HCT116 (cell line): ENCODE results near the gene TTLL5. TPM values are rescaled to one million over a fixed set of nuclear protein-coding genes. Genes with fewer than 3 reads are reported as not detected.

Source experiments
- ATAC-seq: fragments of 200-7000 bp; cut with Tn5 transposase; 2 replicates; pipeline ENCODE4 v1.9.1; 2020; ENCODE audit warnings: mild to moderate bottlenecking, moderate library complexity
- BruUV-seq: library from RNA; stranded (reverse); fragments of 400-500 nt; replicated peaks from 2 replicates; lab custom pipeline; 2021; lab: Mats Ljungman, UMichigan
- CTCF ChIA-PET: fragments of 300-600 bp; sonication (Branson Sonifier 250); formaldehyde crosslinking; loops from one replicate; lab custom pipeline; 2021; ENCODE audit warnings: antibody characterized with exemption; lab: Charles Lee
- POLR2A ChIA-PET: fragments of 300-600, 350-600 bp; sonication (Branson Sonifier 250); formaldehyde crosslinking; loops from one replicate; lab custom pipeline; 2021; ENCODE audit warnings: antibody characterized with exemption; lab: Charles Lee
- RAD21 ChIA-PET, 2 experiments: fragments of 300-600 bp; sonication (Branson Sonifier 250); formaldehyde crosslinking; loops; one replicate each; lab custom pipeline; 2023; ENCODE audit warnings: low total read pairs in 2 of 2; ENCODE audit not compliant: uncharacterized antibody in 2 of 2, unreplicated experiment in 2 of 2, low non-redundant PET in 1 of 2; lab: Charles Lee
- DNase-seq: peaks from one replicate; pipeline ENCODE4 v3.0.0-alpha.2; 2010; ENCODE audit warnings: low read depth, low spot score
- H2AFZ ChIP-seq: fragments of 200-600 bp; shearing (Covaris generic), sonication (generic); 2 replicates; pipeline ENCODE4 v1.6.1; 2017; ENCODE audit warnings: low read depth, mixed run types, mixed read lengths, antibody characterized with exemption, low read length; ENCODE audit not compliant: poor library complexity, severe bottlenecking
- H3K27ac ChIP-seq: 2 replicates; pipeline ENCODE4 v1.5.1; 2012; ENCODE audit warnings: low read depth, low read length
- H3K27me3 ChIP-seq: fragments of 200-600 bp; sonication (generic); 2 replicates; pipeline ENCODE4 v1.6.1; 2016; ENCODE audit warnings: mixed run types, low read length, mixed read lengths; ENCODE audit not compliant: insufficient read depth
- H3K36me3 ChIP-seq, 2 experiments: fragments of 200-500 bp in 1 of 2; fragments of 200-600 bp in 1 of 2; sonication (Bioruptor generic) in 1 of 2; sonication (generic) in 1 of 2; 2 replicates each; pipeline versions ENCODE4 v1.5.1 to v1.6.1; 2014 to 2016; ENCODE audit warnings: low read length in 2 of 2, inconsistent platforms in 1 of 2, mixed read lengths in 1 of 2, mixed run types in 1 of 2; ENCODE audit not compliant: insufficient read depth in 2 of 2, control insufficient read depth in 1 of 2
- H3K4me1 ChIP-seq, 2 experiments: fragments of 200-600 bp in 1 of 2; sonication (generic) in 1 of 2; 2 replicates each; pipeline versions ENCODE4 v1.5.1 to v1.6.1; 2012 to 2017; ENCODE audit warnings: low read length in 2 of 2, inconsistent platforms in 1 of 2, mild to moderate bottlenecking in 1 of 2, mixed read lengths in 1 of 2, mixed run types in 1 of 2, moderate library complexity in 1 of 2; ENCODE audit not compliant: insufficient read depth in 2 of 2, control insufficient read depth in 1 of 2
- H3K4me2 ChIP-seq: fragments of 200-600 bp; sonication (generic); 2 replicates; pipeline ENCODE4 v1.6.1; 2017; ENCODE audit warnings: mixed run types, low read length, mixed read lengths
- H3K4me3 ChIP-seq, 2 experiments: fragments of 200-600 bp in 1 of 2; sonication (generic) in 1 of 2; replicated peaks in 1 of 2; 2 replicates each; pipeline ENCODE4 v1.5.1; 2011 to 2016; ENCODE audit warnings: low read length in 2 of 2, control low read depth in 1 of 2, low read depth in 1 of 2, mild to moderate bottlenecking in 1 of 2, mixed read lengths in 1 of 2, mixed run types in 1 of 2
- H3K79me2 ChIP-seq: fragments of 200-600 bp; sonication (generic); 2 replicates; pipeline ENCODE4 v1.6.1; 2017; ENCODE audit warnings: mild to moderate bottlenecking, mixed run types, low read length, moderate library complexity, mixed read lengths; ENCODE audit not compliant: insufficient read depth
- H3K9ac ChIP-seq: fragments of 200-600 bp; sonication (generic); 2 replicates; pipeline ENCODE4 v1.6.1; 2016; ENCODE audit warnings: low read length, mixed read lengths
- H3K9me2 ChIP-seq: fragments of 200-600 bp; sonication (generic), shearing (Covaris generic); 2 replicates; pipeline ENCODE4 v1.6.1; 2017; ENCODE audit warnings: mixed run types, mild to moderate bottlenecking, moderate library complexity; ENCODE audit not compliant: insufficient read depth
- H3K9me3 ChIP-seq, 2 experiments: fragments of 200-500 bp in 1 of 2; fragments of 200-600 bp in 1 of 2; sonication (Bioruptor generic) in 1 of 2; sonication (generic) in 1 of 2; 2 replicates each; pipeline ENCODE4 v1.6.1; 2014 to 2017; ENCODE audit warnings: low read length in 2 of 2, mixed read lengths in 2 of 2, inconsistent platforms in 1 of 2, low read depth in 1 of 2, mild to moderate bottlenecking in 1 of 2, mixed run types in 1 of 2, moderate library complexity in 1 of 2; ENCODE audit not compliant: control insufficient read depth in 1 of 2, insufficient read depth in 1 of 2
- H4K20me1 ChIP-seq: fragments of 200-600 bp; sonication (generic), shearing (Covaris generic); 2 replicates; pipeline ENCODE4 v1.6.1; 2017; ENCODE audit warnings: mixed run types, mild to moderate bottlenecking, moderate library complexity; ENCODE audit not compliant: insufficient read depth
- CBX3 ChIP-seq: IDR thresholded peaks from 2 replicates; pipeline ENCODE4 v1.6.1; 2012; ENCODE audit warnings: low read depth
- CEBPB ChIP-seq: IDR thresholded peaks from 2 replicates; pipeline ENCODE4 v1.6.1; 2012; ENCODE audit warnings: low read depth
- EGR1 ChIP-seq: IDR thresholded peaks from 2 replicates; pipeline ENCODE4 v1.6.1; 2012; ENCODE audit warnings: low read depth
- EZH2 ChIP-seq: fragments of 200-600 bp; sonication (generic); IDR thresholded peaks from 2 replicates; pipeline ENCODE4 v1.6.1; 2017; ENCODE audit warnings: antibody characterized with exemption, mixed run types
- EZH2phosphoT487 ChIP-seq: fragments of 200-600 bp; IDR thresholded peaks from 2 replicates; pipeline ENCODE4 v1.6.1; 2018; ENCODE audit warnings: antibody characterized with exemption, borderline replicate concordance
- FOSL1 ChIP-seq: IDR thresholded peaks from 2 replicates; pipeline ENCODE4 v1.6.1; 2012; ENCODE audit warnings: low read depth
- JUND ChIP-seq: IDR thresholded peaks from 2 replicates; pipeline ENCODE4 v1.6.1; 2012
- POLR2A ChIP-seq: IDR thresholded peaks from 2 replicates; pipeline ENCODE4 v1.7.0; 2011; ENCODE audit warnings: borderline replicate concordance; ENCODE audit not compliant: insufficient read depth, insufficient read length; ENCODE audit errors: extremely low read depth
- RAD21 ChIP-seq: IDR thresholded peaks from 2 replicates; pipeline ENCODE4 v1.6.1; 2012; ENCODE audit warnings: low read depth, mild to moderate bottlenecking
- SP1 ChIP-seq: IDR thresholded peaks from 2 replicates; pipeline ENCODE4 v1.6.1; 2012; ENCODE audit warnings: low read depth
- SRF ChIP-seq: IDR thresholded peaks from 2 replicates; pipeline ENCODE4 v1.6.1; 2012; ENCODE audit warnings: low read depth
- TCF7L2 ChIP-seq: IDR thresholded peaks from 2 replicates; pipeline ENCODE4 v1.7.0; 2011; ENCODE audit warnings: borderline replicate concordance, inconsistent platforms; ENCODE audit not compliant: insufficient read depth, insufficient read length; ENCODE audit errors: extremely low read depth
- YY1 ChIP-seq: IDR thresholded peaks from 2 replicates; pipeline ENCODE4 v1.6.1; 2011; ENCODE audit warnings: low read length, low read depth, moderate library complexity, mild to moderate bottlenecking; ENCODE audit not compliant: insufficient replicate concordance; ENCODE audit errors: extremely low read depth
- ZFX ChIP-seq: fragments of 450-650 bp; IDR thresholded peaks from 2 replicates; pipeline ENCODE4 v1.6.1; 2017
- ZNF274 ChIP-seq: fragments of 200-500 bp; sonication (Bioruptor generic); IDR thresholded peaks from 2 replicates; pipeline ENCODE4 v1.6.1; 2014; ENCODE audit warnings: mild to moderate bottlenecking, low read depth, low read length, inconsistent platforms
- intact Hi-C: fragments of 100-400 bp; cut with micrococcal nuclease; formaldehyde crosslinking; loops from 2 replicates; pipeline ENCODE4 v1.10.0; 2022
- total RNA-seq: library from RNA; stranded (reverse); gene quantifications from one replicate; pipeline ENCODE4 v1.2.1, GENCODE V29; 2021; ENCODE audit not compliant: unreplicated experiment
- TF ChIP-seq, protein P1 (sequence below): IDR thresholded peaks from 2 replicates; pipeline ENCODE4 v1.6.1; 2012
- TF ChIP-seq, protein P2 (sequence below): IDR thresholded peaks from 2 replicates; pipeline ENCODE4 v1.6.1; 2012
- TF ChIP-seq, protein P3 (sequence below), 3 experiments: fragments of 200-600 bp in 1 of 3; sonication (generic) in 1 of 3; IDR thresholded peaks in 2 of 3; conservative IDR thresholded peaks in 1 of 3; 2 replicates each; pipeline ENCODE4 v1.5.1; 2012 to 2017; ENCODE audit warnings: low read depth in 2 of 3, low read length in 2 of 3, antibody characterized with exemption in 1 of 3, borderline replicate concordance in 1 of 3, control low read depth in 1 of 3, mild to moderate bottlenecking in 1 of 3, mixed read lengths in 1 of 3, mixed run types in 1 of 3, moderate library complexity in 1 of 3; ENCODE audit not compliant: insufficient read depth in 1 of 3
- TF ChIP-seq, protein P4 (sequence below): IDR thresholded peaks from 2 replicates; pipeline ENCODE4 v1.6.1; 2011; ENCODE audit warnings: mild to moderate bottlenecking, low read length, moderate library complexity; ENCODE audit not compliant: insufficient replicate concordance; ENCODE audit errors: extremely low read depth

The TTLL5 gene
- total RNA-seq, 1 experiment from 2014 or later = 26.2 TPM

DNA sequence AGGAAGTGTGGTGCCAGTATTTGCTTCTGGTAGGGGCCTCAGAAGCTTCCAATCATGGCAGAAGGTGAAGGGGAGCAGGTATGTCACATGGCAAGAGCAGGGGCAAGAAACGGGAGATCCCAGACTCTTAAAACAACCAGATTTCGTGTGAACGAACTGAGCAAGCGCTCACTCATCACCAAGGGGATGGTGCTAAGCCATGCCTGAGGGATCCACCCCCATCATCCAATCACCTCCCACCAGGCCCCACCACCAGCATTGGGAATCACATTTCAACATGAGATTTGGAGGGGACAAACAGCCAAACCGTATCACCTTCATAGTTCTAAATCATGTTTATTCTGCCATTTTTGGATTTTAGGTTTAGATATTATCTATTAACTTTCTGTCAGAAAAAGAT lies 179.9 kb downstream of the TTLL5 start:
- H3K9ac ChIP-seq = no peak overlapping the region
- no peak overlapping the region for H3K27ac ChIP-seq
- no peak overlapping the region for H3K4me3 ChIP-seq
- H4K20me1 ChIP-seq = no peaks in the 10 kb centered on the region
- BruUV-seq = no TSS peak
- no peaks in the 10 kb centered on the region for H3K27me3 ChIP-seq
- H3K4me2 ChIP-seq = no peak overlapping the region
- ChIA-PET RAD21 (no interaction called here), CTCF (no interaction called here), POLR2A (no interaction called here)
- H3K4me1 ChIP-seq = peaks cover 0 to 9% of the 10 kb centered on the region in 2 experiments; a peak in 1 of 4 replicates
- no peaks in the 10 kb centered on the region for H3K9me3 ChIP-seq
- intact Hi-C loops = no loop called here
- no peak for DNase-seq
- no peaks in the 10 kb centered on the region for H3K36me3 ChIP-seq
- H3K79me2 ChIP-seq = no peaks in the 10 kb centered on the region
- TF ChIP-seq EGR1 = no peak
- no peak for TF ChIP-seq ZFX
- H3K9me2 ChIP-seq = no peaks in the 10 kb centered on the region
- ATAC-seq = no peak
- H2AFZ ChIP-seq = no peak overlapping the region

DNA sequence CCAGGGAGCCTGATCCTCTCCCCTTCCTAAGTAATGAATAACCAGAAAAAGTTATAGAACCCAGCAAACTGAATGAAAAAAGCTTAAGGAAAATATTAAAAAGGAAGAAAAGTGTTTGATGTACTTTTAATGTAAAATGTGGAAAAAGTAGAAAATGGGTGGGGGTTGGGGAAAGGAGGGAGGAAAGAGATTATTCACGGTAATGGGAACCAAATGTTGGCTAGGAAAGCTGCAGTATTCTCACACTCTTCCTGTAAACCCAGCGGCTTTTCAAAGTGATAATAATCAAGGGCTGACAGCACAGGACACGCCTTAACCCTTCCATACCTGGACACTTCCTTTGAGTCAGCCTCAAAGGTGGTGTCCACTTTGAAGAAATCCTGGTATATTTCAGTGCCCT lies 181.5 kb downstream of the TTLL5 start:
- H3K4me3 ChIP-seq = no peak overlapping the region
- no peak overlapping the region for H2AFZ ChIP-seq
- H3K4me2 ChIP-seq = no peak overlapping the region
- no peak overlapping the region for H3K27ac ChIP-seq
- ChIA-PET POLR2A (no interaction called here), RAD21 (no interaction called here), CTCF (no interaction called here)
- no peaks in the 10 kb centered on the region for H3K9me2 ChIP-seq
- no peaks in the 10 kb centered on the region for H4K20me1 ChIP-seq
- no peaks in the 10 kb centered on the region for H3K36me3 ChIP-seq
- no TSS peak for BruUV-seq
- H3K27me3 ChIP-seq = no peaks in the 10 kb centered on the region
- H3K4me1 ChIP-seq = peaks cover 0 to 9% of the 10 kb centered on the region in 2 experiments; a peak in 1 of 4 replicates
- no peak overlapping the region for H3K9ac ChIP-seq
- no peak for DNase-seq
- no peak for ATAC-seq
- no peak for TF ChIP-seq JUND
- no peak for TF ChIP-seq YY1
- no peak for TF ChIP-seq ZNF274
- TF ChIP-seq, protein P1, sequence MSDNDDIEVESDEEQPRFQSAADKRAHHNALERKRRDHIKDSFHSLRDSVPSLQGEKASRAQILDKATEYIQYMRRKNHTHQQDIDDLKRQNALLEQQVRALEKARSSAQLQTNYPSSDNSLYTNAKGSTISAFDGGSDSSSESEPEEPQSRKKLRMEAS = no peak
- TF ChIP-seq POLR2A = no peak
- TF ChIP-seq FOSL1 = no peak
- no peak for TF ChIP-seq RAD21
- TF ChIP-seq, protein P2, sequence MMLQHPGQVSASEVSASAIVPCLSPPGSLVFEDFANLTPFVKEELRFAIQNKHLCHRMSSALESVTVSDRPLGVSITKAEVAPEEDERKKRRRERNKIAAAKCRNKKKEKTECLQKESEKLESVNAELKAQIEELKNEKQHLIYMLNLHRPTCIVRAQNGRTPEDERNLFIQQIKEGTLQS = no peak
- TF ChIP-seq, protein P3, sequence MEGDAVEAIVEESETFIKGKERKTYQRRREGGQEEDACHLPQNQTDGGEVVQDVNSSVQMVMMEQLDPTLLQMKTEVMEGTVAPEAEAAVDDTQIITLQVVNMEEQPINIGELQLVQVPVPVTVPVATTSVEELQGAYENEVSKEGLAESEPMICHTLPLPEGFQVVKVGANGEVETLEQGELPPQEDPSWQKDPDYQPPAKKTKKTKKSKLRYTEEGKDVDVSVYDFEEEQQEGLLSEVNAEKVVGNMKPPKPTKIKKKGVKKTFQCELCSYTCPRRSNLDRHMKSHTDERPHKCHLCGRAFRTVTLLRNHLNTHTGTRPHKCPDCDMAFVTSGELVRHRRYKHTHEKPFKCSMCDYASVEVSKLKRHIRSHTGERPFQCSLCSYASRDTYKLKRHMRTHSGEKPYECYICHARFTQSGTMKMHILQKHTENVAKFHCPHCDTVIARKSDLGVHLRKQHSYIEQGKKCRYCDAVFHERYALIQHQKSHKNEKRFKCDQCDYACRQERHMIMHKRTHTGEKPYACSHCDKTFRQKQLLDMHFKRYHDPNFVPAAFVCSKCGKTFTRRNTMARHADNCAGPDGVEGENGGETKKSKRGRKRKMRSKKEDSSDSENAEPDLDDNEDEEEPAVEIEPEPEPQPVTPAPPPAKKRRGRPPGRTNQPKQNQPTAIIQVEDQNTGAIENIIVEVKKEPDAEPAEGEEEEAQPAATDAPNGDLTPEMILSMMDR (IDR thresholded peaks at IDR 0.05 in 2 of 3, conservative IDR thresholded peaks at IDR 0.05 in 1 of 3; ENCODE audit: borderline replicate concordance in 1 of 3, insufficient read depth in 1 of 3, low read depth in 2 of 3, low read length in 2 of 3) = no peak
- no peak for TF ChIP-seq CBX3
- no peak for TF ChIP-seq EGR1
- TF ChIP-seq EZH2phosphoT487 = no peak
- TF ChIP-seq, protein P4, sequence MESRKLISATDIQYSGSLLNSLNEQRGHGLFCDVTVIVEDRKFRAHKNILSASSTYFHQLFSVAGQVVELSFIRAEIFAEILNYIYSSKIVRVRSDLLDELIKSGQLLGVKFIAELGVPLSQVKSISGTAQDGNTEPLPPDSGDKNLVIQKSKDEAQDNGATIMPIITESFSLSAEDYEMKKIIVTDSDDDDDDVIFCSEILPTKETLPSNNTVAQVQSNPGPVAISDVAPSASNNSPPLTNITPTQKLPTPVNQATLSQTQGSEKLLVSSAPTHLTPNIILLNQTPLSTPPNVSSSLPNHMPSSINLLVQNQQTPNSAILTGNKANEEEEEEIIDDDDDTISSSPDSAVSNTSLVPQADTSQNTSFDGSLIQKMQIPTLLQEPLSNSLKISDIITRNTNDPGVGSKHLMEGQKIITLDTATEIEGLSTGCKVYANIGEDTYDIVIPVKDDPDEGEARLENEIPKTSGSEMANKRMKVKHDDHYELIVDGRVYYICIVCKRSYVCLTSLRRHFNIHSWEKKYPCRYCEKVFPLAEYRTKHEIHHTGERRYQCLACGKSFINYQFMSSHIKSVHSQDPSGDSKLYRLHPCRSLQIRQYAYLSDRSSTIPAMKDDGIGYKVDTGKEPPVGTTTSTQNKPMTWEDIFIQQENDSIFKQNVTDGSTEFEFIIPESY = no peak
- TF ChIP-seq SP1 = no peak
- no peak for TF ChIP-seq EZH2
- TF ChIP-seq CEBPB = no peak
- no peak for TF ChIP-seq ZFX
- no peak for TF ChIP-seq TCF7L2
- no peak for TF ChIP-seq SRF
- intact Hi-C loops = no loop called here
- H3K79me2 ChIP-seq = no peaks in the 10 kb centered on the region
- no peaks in the 10 kb centered on the region for H3K9me3 ChIP-seq
